GM12872 (cell line): Measurements from ENCODE around the gene NHLRC4.

ENCODE experiments used
- CTCF ChIP-seq: IDR thresholded peaks from 3 replicates; pipeline ENCODE4 v1.5.1; 2011; ENCODE audit warnings: low read depth, mild to moderate bottlenecking, low read length, moderate library complexity; ENCODE audit not compliant: insufficient read depth

The NHLRC4 gene

GRCh38 chr16:582614-583331 is 16.0 kb downstream of the NHLRC4 start:
- TF ChIP-seq CTCF = no peak

DNA sequence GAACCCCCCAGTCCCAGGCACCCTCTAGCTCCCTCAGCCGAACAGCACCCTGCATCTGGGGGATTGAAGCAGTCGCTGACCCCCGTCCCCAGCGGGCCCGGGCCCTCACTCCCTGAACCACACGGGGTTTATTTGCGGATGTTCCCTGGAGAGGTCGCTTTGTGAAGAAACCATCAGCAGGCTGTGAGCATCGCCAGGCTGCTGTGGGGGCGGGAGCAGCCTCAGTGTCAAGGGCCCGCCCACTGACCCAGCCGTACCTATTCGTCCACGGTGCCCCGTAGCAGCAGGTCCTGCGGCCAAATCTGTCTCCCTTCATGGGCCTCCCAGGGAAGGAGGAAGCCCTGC is 16.6 kb downstream of the NHLRC4 start:
- no peak for TF ChIP-seq CTCF

GRCh38 chr16:583815-584591 is 17.2 kb downstream of the NHLRC4 start:
- no peak for TF ChIP-seq CTCF

- TF ChIP-seq CTCF = 0 out of 3 replicates have a peak, but pooled peaks have one; percentile 12
Measured at GRCh38 chr16:585351-585750, 18.5 kb downstream of the NHLRC4 start.

- TF ChIP-seq CTCF = no peak
Measured at GRCh38 chr16:586047-586644, 19.3 kb downstream of the NHLRC4 start.

DNA sequence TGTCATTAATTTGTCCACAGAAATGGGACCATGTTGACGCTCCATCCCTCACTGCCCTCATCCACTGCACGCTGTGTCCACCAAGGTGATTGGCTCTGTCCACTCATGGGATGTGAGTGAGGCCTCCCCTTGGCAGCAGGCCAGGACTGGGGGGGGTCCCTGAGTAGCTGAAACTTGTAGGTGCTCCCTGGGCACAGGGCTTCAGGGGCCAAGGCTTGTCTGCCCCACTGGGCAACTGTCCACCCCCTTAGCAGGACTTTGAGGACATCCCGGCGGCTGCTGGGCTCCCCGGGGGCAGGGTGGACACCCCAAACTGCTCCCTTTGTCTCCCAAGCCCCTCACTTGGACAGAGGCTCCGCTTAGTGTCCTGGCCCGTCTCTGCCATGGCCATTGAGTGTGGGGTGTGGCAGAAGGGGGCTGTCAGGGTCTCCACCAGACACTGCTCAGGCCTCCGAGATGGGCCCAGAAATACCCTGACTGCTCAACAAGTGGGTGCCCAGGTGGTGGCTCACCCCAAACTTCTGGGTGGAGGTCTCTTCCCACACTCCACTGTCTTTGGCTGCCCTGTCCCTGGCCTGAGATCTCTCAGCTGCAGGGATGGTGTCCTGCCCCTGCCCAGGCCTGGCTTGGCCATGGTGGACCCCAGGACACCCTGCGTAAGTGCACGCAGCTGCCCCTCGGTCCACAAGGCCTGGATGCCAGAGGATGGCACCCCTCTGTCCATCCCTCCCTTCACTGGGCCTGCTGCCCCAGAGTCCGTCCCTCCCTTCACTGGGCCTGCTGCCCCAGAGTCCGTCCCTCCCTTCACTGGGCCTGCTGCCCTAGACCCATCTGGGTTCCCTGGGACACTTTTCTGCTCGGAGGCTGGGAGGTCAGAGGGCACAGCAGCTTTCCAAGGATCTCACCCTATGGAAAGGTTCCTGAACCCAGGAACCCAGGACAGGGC is 20.1 kb downstream of the NHLRC4 start:
- no peak for TF ChIP-seq CTCF

GRCh38 chr16:588639-588888 is 21.8 kb downstream of the NHLRC4 start:
- no peak for TF ChIP-seq CTCF
